Measurements from ENCODE around the gene KRTAP10-7. TPM values are rescaled to one million over a fixed set of nuclear protein-coding genes. Genes with fewer than 3 reads are reported as not detected.

Gene KRTAP10-7
- total RNA-seq, 3 donors from 2014 or later (not counting 1 experiment from before 2014, with no cell fraction given) = not detected

DNA sequence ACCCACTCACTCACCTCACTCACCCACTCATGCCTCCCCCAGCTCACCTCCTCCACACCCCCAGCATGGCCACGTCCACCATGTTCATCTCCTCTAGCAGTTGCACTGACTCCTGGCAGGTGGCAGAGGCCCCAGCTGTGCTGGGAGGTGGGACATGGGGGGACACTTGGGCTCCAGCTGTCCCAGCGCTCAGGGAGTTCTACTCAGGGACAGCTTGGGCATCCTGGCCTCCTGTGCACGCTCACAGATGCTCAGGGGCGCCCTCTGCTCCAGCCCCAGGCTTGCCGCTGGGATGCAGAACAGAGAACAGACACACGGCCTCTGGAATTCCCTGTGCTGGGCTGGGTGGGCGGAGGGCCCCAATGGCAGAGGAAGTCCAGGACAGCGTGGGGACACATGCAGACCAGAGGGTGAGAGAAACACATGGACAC is 16.7 kb downstream of the KRTAP10-7 start:
- WGBS (ENCODE audit: insufficient coverage) = 85% methylated on average over 8 of the region's 8 CpGs
- Mint-ChIP-seq H3K4me1 (peaks cover 29 to 47% of the 10 kb centered on the region in 2 donors), H3K4me3 (no peak overlapping the region), H3K9me3 (peaks cover 5 to 18% of the 10 kb centered on the region in 2 donors), H3K27ac (peak overlapping the region in 1 of 2 donors; percentile 95), H3K36me3 (peaks cover 22% of the 10 kb centered on the region), H3K27me3 (ENCODE audit: low read depth in 2 of 2) (peaks cover 0 to 2% of the 10 kb centered on the region in 2 donors)
- Histone ChIP-seq H3K36me3 (ENCODE audit: control insufficient read depth, insufficient read depth, low read length) (no peaks in the 10 kb centered on the region), H3K4me1 (ENCODE audit: control insufficient read depth, insufficient read depth, low read length) (peaks cover 27% of the 10 kb centered on the region), H3K27me3 (ENCODE audit: control insufficient read depth, insufficient read depth, low read length) (no peaks in the 10 kb centered on the region), H3K27ac (ENCODE audit: low read length) (no peak overlapping the region), H3K4me3 (ENCODE audit: low read length) (no peak overlapping the region), H3K9me3 (ENCODE audit: control insufficient read depth, insufficient read depth, low read length) (peaks cover 4% of the 10 kb centered on the region)
- TF ChIP-seq, protein P1, sequence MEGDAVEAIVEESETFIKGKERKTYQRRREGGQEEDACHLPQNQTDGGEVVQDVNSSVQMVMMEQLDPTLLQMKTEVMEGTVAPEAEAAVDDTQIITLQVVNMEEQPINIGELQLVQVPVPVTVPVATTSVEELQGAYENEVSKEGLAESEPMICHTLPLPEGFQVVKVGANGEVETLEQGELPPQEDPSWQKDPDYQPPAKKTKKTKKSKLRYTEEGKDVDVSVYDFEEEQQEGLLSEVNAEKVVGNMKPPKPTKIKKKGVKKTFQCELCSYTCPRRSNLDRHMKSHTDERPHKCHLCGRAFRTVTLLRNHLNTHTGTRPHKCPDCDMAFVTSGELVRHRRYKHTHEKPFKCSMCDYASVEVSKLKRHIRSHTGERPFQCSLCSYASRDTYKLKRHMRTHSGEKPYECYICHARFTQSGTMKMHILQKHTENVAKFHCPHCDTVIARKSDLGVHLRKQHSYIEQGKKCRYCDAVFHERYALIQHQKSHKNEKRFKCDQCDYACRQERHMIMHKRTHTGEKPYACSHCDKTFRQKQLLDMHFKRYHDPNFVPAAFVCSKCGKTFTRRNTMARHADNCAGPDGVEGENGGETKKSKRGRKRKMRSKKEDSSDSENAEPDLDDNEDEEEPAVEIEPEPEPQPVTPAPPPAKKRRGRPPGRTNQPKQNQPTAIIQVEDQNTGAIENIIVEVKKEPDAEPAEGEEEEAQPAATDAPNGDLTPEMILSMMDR (IDR thresholded peaks at IDR 0.05) = no peak
- intact Hi-C loops (cut with micrococcal nuclease) = no loop called here
- no peak for ATAC-seq
- no peak for DNase-seq

DNA sequence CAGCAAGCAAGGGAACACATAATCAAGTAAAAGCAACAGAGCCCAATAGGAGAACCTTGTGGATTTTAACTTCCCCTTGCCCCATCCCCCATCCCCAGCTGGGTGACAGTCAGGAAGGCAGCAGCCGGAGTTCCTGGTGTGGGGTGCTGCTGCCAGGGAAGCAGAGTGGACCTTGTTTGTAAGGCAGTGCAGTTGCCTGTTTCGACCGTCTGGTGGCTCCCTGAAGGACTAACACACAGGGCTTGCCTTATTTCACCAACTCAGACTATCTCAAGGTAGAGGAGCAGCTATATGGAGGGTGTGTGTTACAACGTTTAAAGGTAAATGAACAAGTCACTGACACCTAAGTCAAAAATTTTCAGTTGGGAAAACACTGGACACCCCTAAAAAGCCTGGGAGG is 18.1 kb downstream of the KRTAP10-7 start:
- intact Hi-C loops (cut with micrococcal nuclease) = loop anchor here (2.0 kb wide), 1 partner anchor 38 kb away; the partner anchor contains the start of gene KRTAP12-3
- Histone ChIP-seq H3K27ac (ENCODE audit: low read length) (peak overlapping the region; percentile 79), H3K36me3 (ENCODE audit: control insufficient read depth, insufficient read depth, low read length) (no peaks in the 10 kb centered on the region), H3K4me3 (ENCODE audit: low read length) (no peak overlapping the region), H3K27me3 (ENCODE audit: control insufficient read depth, insufficient read depth, low read length) (no peaks in the 10 kb centered on the region), H3K4me1 (ENCODE audit: control insufficient read depth, insufficient read depth, low read length) (peaks cover 22% of the 10 kb centered on the region), H3K9me3 (ENCODE audit: control insufficient read depth, insufficient read depth, low read length) (peaks cover 11% of the 10 kb centered on the region)
- TF ChIP-seq, protein P1 (IDR thresholded peaks at IDR 0.05) = no peak
- peak overlapping the region; percentile 88 to 95 for H3K27ac Mint-ChIP-seq
- peaks cover 27% of the 10 kb centered on the region for H3K36me3 Mint-ChIP-seq
- DNase-seq = peak in 1 of 2 donors; percentile 50
- H3K27me3 Mint-ChIP-seq (ENCODE audit: low read depth in 2 of 2) = no peaks in the 10 kb centered on the region
- ATAC-seq = peak; percentile 14 to 69 (median 53)
- H3K9me3 Mint-ChIP-seq = peaks cover 8 to 25% of the 10 kb centered on the region in 2 donors
- H3K4me3 Mint-ChIP-seq = peak overlapping the region; percentile 67
- peaks cover 29 to 36% of the 10 kb centered on the region in 2 donors for H3K4me1 Mint-ChIP-seq
- 45% methylated on average over 2 of the region's 4 CpGs for WGBS (ENCODE audit: insufficient coverage)

DNA sequence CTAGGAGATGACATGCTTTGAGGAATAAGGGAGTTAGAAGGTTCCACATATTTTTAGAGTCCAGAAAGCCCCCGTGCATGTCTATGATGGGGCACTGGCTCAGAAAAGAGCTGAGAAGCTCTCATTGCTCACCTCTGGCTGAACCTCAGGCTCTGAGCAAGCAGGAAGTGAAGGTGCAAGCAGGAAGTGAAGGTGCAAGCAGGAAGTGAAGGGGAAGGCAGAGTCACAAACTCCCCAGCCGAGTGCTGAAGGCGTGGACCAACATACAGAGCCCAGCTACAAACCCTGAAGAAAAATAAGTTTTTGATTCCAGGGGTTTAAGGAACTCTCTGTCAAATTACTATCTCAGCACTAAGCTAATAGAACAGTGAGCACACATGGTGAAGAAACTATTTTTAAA is 18.5 kb downstream of the KRTAP10-7 start:
- intact Hi-C loops (cut with micrococcal nuclease) = loop anchor here (2.0 kb wide), 1 partner anchor 38 kb away; the partner anchor contains the start of gene KRTAP12-3
- H3K27ac Mint-ChIP-seq = peak overlapping the region; percentile 88 to 95
- peaks cover 29 to 37% of the 10 kb centered on the region in 2 donors for H3K4me1 Mint-ChIP-seq
- peaks cover 9 to 29% of the 10 kb centered on the region in 2 donors for H3K9me3 Mint-ChIP-seq
- Histone ChIP-seq H3K9me3 (ENCODE audit: control insufficient read depth, insufficient read depth, low read length) (peaks cover 11% of the 10 kb centered on the region), H3K27me3 (ENCODE audit: control insufficient read depth, insufficient read depth, low read length) (no peaks in the 10 kb centered on the region), H3K4me1 (ENCODE audit: control insufficient read depth, insufficient read depth, low read length) (peaks cover 22% of the 10 kb centered on the region), H3K36me3 (ENCODE audit: control insufficient read depth, insufficient read depth, low read length) (no peaks in the 10 kb centered on the region), H3K27ac (ENCODE audit: low read length) (peak overlapping the region; percentile 79), H3K4me3 (ENCODE audit: low read length) (no peak overlapping the region)
- DNase-seq (peak in 1 of 2 donors; percentile 85), ATAC-seq (peak; percentile 82 to 95 (median 93))
- TF ChIP-seq, protein P1 (IDR thresholded peaks at IDR 0.05) = no peak
- H3K36me3 Mint-ChIP-seq = peaks cover 31% of the 10 kb centered on the region
- WGBS (ENCODE audit: insufficient coverage) = 22% methylated on average over 3 of the region's 3 CpGs
- H3K27me3 Mint-ChIP-seq (ENCODE audit: low read depth in 2 of 2) = no peaks in the 10 kb centered on the region
- peak overlapping the region; percentile 67 for H3K4me3 Mint-ChIP-seq

All from natural killer cell (primary cell).